ENCODE measurements around the gene CD34. TPM values are rescaled to one million over a fixed set of nuclear protein-coding genes. Genes with fewer than 3 reads are reported as not detected.
A peak's percentile ranks its signal among the peaks of the same experiment; 100 is the strongest.

CD34 gene
- total RNA-seq, 1 donor from 2014 or later, result 277 TPM

GRCh38 chr1:207866471-207867135 lies 44.3 kb downstream of the CD34 start:
- H3K4me1 Mint-ChIP-seq (ENCODE audit: unreplicated experiment), result peaks cover 70% of the 10 kb centered on the region
- no peak for TF ChIP-seq CTCF (IDR thresholded peaks at IDR 0.05; ENCODE audit: unreplicated experiment)
- H3K9me3 Mint-ChIP-seq (ENCODE audit: unreplicated experiment), result no peaks in the 10 kb centered on the region
- H3K27ac Mint-ChIP-seq (ENCODE audit: unreplicated experiment), result no peak overlapping the region
- peaks cover 21% of the 10 kb centered on the region for H3K27me3 Mint-ChIP-seq (ENCODE audit: unreplicated experiment)
- H3K36me3 Mint-ChIP-seq (ENCODE audit: low read depth, unreplicated experiment), result peaks cover 24% of the 10 kb centered on the region
- H3K4me3 Mint-ChIP-seq (ENCODE audit: unreplicated experiment), result peak overlapping the region; percentile 70
- DNase-seq (ENCODE audit: low spot score), result no peak

GRCh38 chr1:207863893-207864535 lies 46.9 kb downstream of the CD34 start:
- Mint-ChIP-seq H3K36me3 (ENCODE audit: low read depth, unreplicated experiment) (peaks cover 24% of the 10 kb centered on the region), H3K4me3 (ENCODE audit: unreplicated experiment) (peak overlapping the region; percentile 9), H3K4me1 (ENCODE audit: unreplicated experiment) (peaks cover 50% of the 10 kb centered on the region), H3K9me3 (ENCODE audit: unreplicated experiment) (no peaks in the 10 kb centered on the region), H3K27ac (ENCODE audit: unreplicated experiment) (peak overlapping the region; percentile 50), H3K27me3 (ENCODE audit: unreplicated experiment) (peaks cover 13% of the 10 kb centered on the region)
- TF ChIP-seq CTCF (IDR thresholded peaks at IDR 0.05; ENCODE audit: unreplicated experiment), result no peak
- no peak for DNase-seq (ENCODE audit: low spot score)

GRCh38 chr1:207862241-207862787 lies 48.6 kb downstream of the CD34 start:
- peaks cover 46% of the 10 kb centered on the region for H3K4me1 Mint-ChIP-seq (ENCODE audit: unreplicated experiment)
- H3K27ac Mint-ChIP-seq (ENCODE audit: unreplicated experiment), result no peak overlapping the region
- no peak for TF ChIP-seq CTCF (IDR thresholded peaks at IDR 0.05; ENCODE audit: unreplicated experiment)
- no peak overlapping the region for H3K4me3 Mint-ChIP-seq (ENCODE audit: unreplicated experiment)
- H3K27me3 Mint-ChIP-seq (ENCODE audit: unreplicated experiment), result peaks cover 13% of the 10 kb centered on the region
- DNase-seq (ENCODE audit: low spot score), result no peak
- peaks cover 24% of the 10 kb centered on the region for H3K36me3 Mint-ChIP-seq (ENCODE audit: low read depth, unreplicated experiment)
- H3K9me3 Mint-ChIP-seq (ENCODE audit: unreplicated experiment), result no peaks in the 10 kb centered on the region

- no peak for DNase-seq (ENCODE audit: low spot score)
- Mint-ChIP-seq H3K27me3 (ENCODE audit: unreplicated experiment) (peaks cover 9% of the 10 kb centered on the region), H3K4me3 (ENCODE audit: unreplicated experiment) (no peak overlapping the region), H3K4me1 (ENCODE audit: unreplicated experiment) (peaks cover 44% of the 10 kb centered on the region), H3K36me3 (ENCODE audit: low read depth, unreplicated experiment) (peaks cover 24% of the 10 kb centered on the region), H3K9me3 (ENCODE audit: unreplicated experiment) (no peaks in the 10 kb centered on the region), H3K27ac (ENCODE audit: unreplicated experiment) (no peak overlapping the region)
- no peak for TF ChIP-seq CTCF (IDR thresholded peaks at IDR 0.05; ENCODE audit: unreplicated experiment)
These were observed 49.3 kb downstream of the CD34 start for GRCh38 chr1:207861442-207862177.
